Measurements from ENCODE around the gene KRTAP10-1. TPM values are rescaled to one million over a fixed set of nuclear protein-coding genes. Genes with fewer than 3 reads are reported as not detected.
"Not testable (repeated sequence)": the region's sequence is repeated elsewhere in the genome, so short reads cannot be mapped to it uniquely, and the experiment has no call there.

KRTAP10-1 gene
- total and polyA plus RNA-seq, 2 experiments from 2014 or later = not detected

- Histone ChIP-seq H3K4me3 (no peak overlapping the region), H3K27ac (no peak overlapping the region), H3K36me3 (no peaks in the 10 kb centered on the region), H3K9me3 (ENCODE audit: low read depth) (no peaks in the 10 kb centered on the region), H3K4me1 (ENCODE audit: low read depth) (no peaks in the 10 kb centered on the region), H3K27me3 (no peaks in the 10 kb centered on the region)
- DNase-seq (ENCODE audit: low read depth in 1 of 2, low spot score in 1 of 2) = no peak
- TF ChIP-seq CTCF (IDR thresholded peaks at IDR 0.05; ENCODE audit: low read depth, low read length) = no peak
Measured at GRCh38 chr21:44576025-44576420, 36.0 kb upstream of the KRTAP10-1 start.

- H3K27me3 ChIP-seq = no peaks in the 10 kb centered on the region
- no peaks in the 10 kb centered on the region for H3K4me1 ChIP-seq (ENCODE audit: low read depth)
- H3K36me3 ChIP-seq = no peaks in the 10 kb centered on the region
- no peak overlapping the region for H3K4me3 ChIP-seq
- no peak for TF ChIP-seq CTCF (IDR thresholded peaks at IDR 0.05; ENCODE audit: low read depth, low read length)
- H3K27ac ChIP-seq = no peak overlapping the region
- DNase-seq (ENCODE audit: low read depth in 1 of 2, low spot score in 1 of 2) = no peak
- H3K9me3 ChIP-seq (ENCODE audit: low read depth) = no peaks in the 10 kb centered on the region
Measured at GRCh38 chr21:44575307-44576024, 35.5 kb upstream of the KRTAP10-1 start.

GRCh38 chr21:44574457-44575306 lies 34.7 kb upstream of the KRTAP10-1 start:
- no peaks in the 10 kb centered on the region for H3K27me3 ChIP-seq
- no peak for DNase-seq (ENCODE audit: low read depth in 1 of 2, low spot score in 1 of 2)

GRCh38 chr21:44573630-44574456 lies 33.8 kb upstream of the KRTAP10-1 start, which contains the start of gene KRTAP10-4:
KRTAP10-4 (plus strand) TSS chr21:44573729; CDS start chr21:44573759, 30 bp downstream.
- H3K27me3 ChIP-seq; H3K27ac ChIP-seq; H3K9me3 ChIP-seq (ENCODE audit: low read depth); H3K4me1 ChIP-seq (ENCODE audit: low read depth); H3K36me3 ChIP-seq; H3K4me3 ChIP-seq; DNase-seq (ENCODE audit: low read depth in 1 of 2, low spot score in 1 of 2): not testable (repeated sequence)

More at GRCh38 chr21:44574457-44575306, 34.7 kb upstream of the KRTAP10-1 start:
- Histone ChIP-seq H3K4me1 (ENCODE audit: low read depth) (no peaks in the 10 kb centered on the region), H3K4me3 (no peak overlapping the region), H3K9me3 (ENCODE audit: low read depth) (no peaks in the 10 kb centered on the region), H3K27ac (no peak overlapping the region), H3K36me3 (no peaks in the 10 kb centered on the region)
- no peak for TF ChIP-seq CTCF (IDR thresholded peaks at IDR 0.05; ENCODE audit: low read depth, low read length)

GRCh38 chr21:44572959-44573583 lies 33.1 kb upstream of the KRTAP10-1 start:
- no peak for TF ChIP-seq CTCF (IDR thresholded peaks at IDR 0.05; ENCODE audit: low read depth, low read length)
- DNase-seq (ENCODE audit: low read depth in 1 of 2, low spot score in 1 of 2) = no peak
- Histone ChIP-seq H3K9me3 (ENCODE audit: low read depth) (no peaks in the 10 kb centered on the region), H3K4me1 (ENCODE audit: low read depth) (no peaks in the 10 kb centered on the region), H3K27me3 (no peaks in the 10 kb centered on the region), H3K4me3 (no peak overlapping the region), H3K27ac (no peak overlapping the region), H3K36me3 (no peaks in the 10 kb centered on the region)
